GM10248 (cell line): ENCODE results near the gene S100PBP.

Experiments used
- CTCF ChIA-PET: fragments of 300-600 bp; sonication (Branson Sonifier 250); formaldehyde crosslinking; extraction: SDS; loops from one replicate; lab custom pipeline; 2021; ENCODE audit warnings: antibody characterized with exemption; lab: Yijun Ruan, JAX
- POLR2A ChIA-PET: fragments of 350-650 bp; sonication (Branson Sonifier 250); formaldehyde crosslinking; extraction: SDS; loops from one replicate; lab custom pipeline; 2020; ENCODE audit warnings: antibody characterized with exemption; lab: Yijun Ruan, JAX
- DNase-seq: peaks from one replicate; pipeline ENCODE4 v3.0.0; 2012; ENCODE audit errors: extremely low spot score
- CTCF ChIP-seq: IDR thresholded peaks from 2 replicates; pipeline ENCODE4 v1.5.1; 2012; ENCODE audit warnings: mild to moderate bottlenecking, low read depth; ENCODE audit errors: extremely low read depth, missing control alignments, control extremely low read depth

The S100PBP gene

GRCh38 chr1:32774950-32775634, 42.4 kb upstream of the S100PBP start:
- CTCF ChIA-PET = interaction anchor here (0.7 to 9.6 kb wide), 17 partner anchors 8 to 374 kb away, joined by 3 to 104 read pairs (median 9); no protein-coding TSS in a partner anchor

GRCh38 chr1:32775640-32776337, 41.7 kb upstream of the S100PBP start:
- no peak for DNase-seq
- ChIA-PET CTCF (interaction anchor here (0.7 to 9.6 kb wide), 12 partner anchors 7 to 375 kb away, joined by 3 to 104 read pairs (median 5); no protein-coding TSS in a partner anchor), POLR2A (interaction anchor here (1.0 kb wide), 1 partner anchor 41 kb away, joined by 3 read pairs; the partner anchor contains the start of gene YARS1)
- no peak for TF ChIP-seq CTCF

More at GRCh38 chr1:32774950-32775634, 42.4 kb upstream of the S100PBP start:
- POLR2A ChIA-PET = interaction anchor here (0.7 to 1.0 kb wide), 2 partner anchors 42 to 350 kb away, joined by 3 read pairs; partner anchors contain the start of gene YARS1
- no peak for DNase-seq
- no peak for TF ChIP-seq CTCF

- DNase-seq = no peak
- no peak for TF ChIP-seq CTCF
- CTCF ChIA-PET = interaction anchor here (9.6 kb wide), 1 partner anchor 67 kb away, joined by 104 read pairs; no protein-coding TSS in a partner anchor
- POLR2A ChIA-PET = no interaction called here
Observed at GRCh38 chr1:32779242-32779641, 38.2 kb upstream of the S100PBP start.

GRCh38 chr1:32780005-32780404, 37.4 kb upstream of the S100PBP start:
- DNase-seq = no peak
- TF ChIP-seq CTCF = no peak
- POLR2A ChIA-PET = no interaction called here
- CTCF ChIA-PET = no interaction called here

GRCh38 chr1:32780628-32781234, 36.7 kb upstream of the S100PBP start:
- CTCF ChIA-PET = interaction anchor here (0.8 to 4.4 kb wide), 2 partner anchors 7 to 91 kb away, joined by 3 to 46 read pairs; no protein-coding TSS in a partner anchor
- POLR2A ChIA-PET = no interaction called here
- DNase-seq = no peak
- no peak for TF ChIP-seq CTCF

GRCh38 chr1:32782086-32782485, 35.4 kb upstream of the S100PBP start:
- TF ChIP-seq CTCF = no peak
- DNase-seq = no peak
- ChIA-PET POLR2A (interaction anchor here (0.7 kb wide), 1 partner anchor 388 kb away, joined by 3 read pairs; the partner anchor contains the start of gene BSDC1), CTCF (interaction anchor here (0.9 to 4.4 kb wide), 7 partner anchors 8 to 262 kb away, joined by 3 to 46 read pairs (median 4); no protein-coding TSS in a partner anchor)
